HG03442 (cell line): ENCODE results near the gene CGB1.
"Not testable (repeated sequence)": the region's sequence is repeated elsewhere in the genome, so short reads cannot be mapped to it uniquely, and the experiment has no call there.

ENCODE experiments used
- ATAC-seq: cut with Tn5 transposase; IDR thresholded peaks from one replicate; pipeline ENCODE4 v1.9.1; 2021; ENCODE audit warnings: mild to moderate bottlenecking, moderate library complexity; ENCODE audit not compliant: unreplicated experiment

The CGB1 gene

GRCh38 chr19:49036815-49037214 is at the start of gene CGB1:
TSS of gene CGB1 (minus strand) at chr19:49036895. CDS start at chr19:49036711, 184 bp downstream.
- ATAC-seq: not testable (repeated sequence)

GRCh38 chr19:49086296-49086695 is 49.6 kb upstream of the CGB1 start:
- no peak for ATAC-seq

DNA sequence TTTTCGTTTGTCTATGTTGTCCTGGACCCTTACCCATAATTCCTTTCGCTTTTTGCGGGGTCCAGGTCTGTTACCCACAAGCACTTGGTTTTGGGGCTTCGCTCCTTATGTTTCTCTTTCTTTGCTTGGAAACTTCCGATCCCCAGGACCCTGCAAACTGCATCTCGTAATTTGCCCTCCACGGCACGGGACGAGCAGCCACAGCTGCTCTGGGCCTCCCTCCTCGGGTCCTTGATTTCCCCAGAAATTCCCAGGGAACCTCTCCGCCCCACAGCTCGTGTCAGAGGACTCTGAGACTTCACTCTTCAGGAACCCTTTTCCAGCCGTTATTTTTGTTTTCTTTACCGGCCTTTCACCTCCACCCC is 49.2 kb upstream of the CGB1 start:
- no peak for ATAC-seq

DNA sequence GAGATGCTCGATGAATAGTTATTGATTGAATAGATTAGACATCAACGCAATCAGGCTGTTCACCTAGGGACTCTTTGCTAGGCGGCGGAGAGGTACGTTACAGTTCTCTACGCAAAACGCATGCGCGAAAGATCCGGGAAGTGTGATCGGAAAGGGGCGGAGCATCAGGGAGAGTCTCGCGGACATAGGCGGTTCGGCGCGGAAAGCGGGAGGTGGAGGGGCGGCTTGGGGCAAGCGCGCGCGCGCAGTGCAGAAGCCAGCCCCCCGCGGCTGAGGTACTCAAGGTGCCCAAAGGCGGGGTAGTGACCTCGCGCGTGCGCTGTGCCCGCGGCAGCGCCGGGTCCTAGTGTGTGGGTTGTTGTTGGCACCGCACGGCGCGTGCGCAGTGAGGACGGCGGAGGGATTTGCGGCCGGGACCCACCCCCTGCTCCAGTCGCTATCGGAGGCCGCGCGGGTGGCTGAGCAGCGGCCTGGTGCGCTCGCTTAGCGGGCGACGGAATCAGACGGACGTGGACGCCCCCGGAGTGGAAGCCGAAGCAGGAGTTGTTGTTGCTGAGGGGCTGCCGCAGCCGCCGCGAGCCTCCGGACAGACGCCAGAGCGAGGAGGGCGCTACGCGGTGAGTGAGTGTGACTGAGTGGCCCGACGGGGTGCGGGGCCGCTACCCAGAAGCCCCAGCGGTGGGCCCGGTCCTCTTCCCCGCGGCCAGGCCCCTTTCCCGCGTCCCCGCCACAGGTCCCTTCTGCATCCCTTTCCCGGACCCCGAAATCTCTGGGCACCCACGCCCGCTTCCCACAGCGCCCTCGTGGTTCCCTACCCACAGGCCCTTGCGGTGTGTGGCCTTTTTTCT is 48.5 kb upstream of the CGB1 start, which contains the start of gene SNRNP70:
Gene SNRNP70, plus strand, starts transcription at position 432 of the 848 bp plus-strand sequence. CDS start 964 bp downstream, outside the sequence.
- ATAC-seq: peak; percentile 84

DNA sequence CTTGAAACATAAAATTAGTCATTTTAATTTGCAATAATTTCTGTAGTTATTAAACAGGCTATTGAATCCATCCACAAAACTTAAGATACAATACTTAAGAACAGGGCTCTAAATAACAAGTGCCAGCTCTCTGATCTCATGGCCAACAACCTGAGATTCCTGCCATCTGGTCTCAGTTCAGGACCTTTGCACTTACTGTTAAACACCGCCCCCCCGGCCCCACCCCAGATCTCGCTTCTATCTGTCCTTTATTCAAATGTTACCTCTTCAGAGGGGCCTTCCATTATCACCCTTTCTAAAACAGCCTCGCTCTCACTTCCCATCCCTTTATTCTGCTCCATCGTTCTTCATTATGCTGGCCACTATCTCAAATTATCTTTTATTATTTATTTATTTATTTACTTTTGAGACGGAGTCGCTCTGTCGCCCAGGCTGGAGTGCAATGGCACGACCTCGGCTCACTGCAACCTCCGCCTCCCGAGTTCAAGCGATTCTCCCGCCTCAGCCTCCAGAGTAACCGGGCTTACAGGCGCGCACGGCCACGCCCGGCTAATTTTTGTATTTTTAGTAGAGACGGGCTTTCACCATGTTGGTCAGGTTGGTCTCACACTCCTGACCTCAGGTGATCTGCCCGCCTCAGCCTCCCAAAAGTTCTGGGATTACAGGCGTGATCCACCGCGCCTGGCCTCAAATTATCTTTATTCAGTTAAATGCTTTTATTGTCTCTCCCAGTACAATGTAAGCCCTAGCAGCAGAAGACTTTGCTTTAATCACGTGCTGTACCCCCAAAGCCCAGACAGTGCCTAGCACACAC is 47.7 kb upstream of the CGB1 start:
- ATAC-seq: no peak

GRCh38 chr19:49081273-49081672 is 44.6 kb upstream of the CGB1 start:
- no peak for ATAC-seq

- no peak for ATAC-seq
These were observed 43.7 kb upstream of the CGB1 start for GRCh38 chr19:49080392-49080791.

DNA sequence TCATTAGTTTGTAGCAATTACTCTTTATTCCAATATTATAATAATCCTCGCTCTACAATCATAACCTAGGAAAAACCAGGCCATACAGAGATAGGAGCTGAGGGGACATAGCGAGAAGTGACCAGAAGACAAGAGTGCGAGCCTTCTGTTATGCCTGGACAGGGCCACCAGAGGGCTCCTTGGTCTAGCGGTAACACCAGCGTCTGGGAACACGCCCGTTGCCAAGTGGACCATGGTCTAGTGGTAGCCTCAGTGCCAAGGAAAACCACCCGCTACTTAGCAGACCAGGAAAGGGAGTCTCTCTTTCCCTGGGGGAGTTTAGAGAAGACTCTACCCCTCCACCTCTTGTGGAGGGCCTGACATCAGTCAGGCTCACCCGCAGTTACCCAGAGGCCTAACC is 38.2 kb upstream of the CGB1 start:
- not testable (repeated sequence) for ATAC-seq

GRCh38 chr19:49073514-49074378 is 37.1 kb upstream of the CGB1 start:
- no peak for ATAC-seq

GRCh38 chr19:49071860-49072547 is 35.3 kb upstream of the CGB1 start:
- ATAC-seq: no peak

- ATAC-seq: no peak
These were observed 33.7 kb upstream of the CGB1 start for GRCh38 chr19:49070416-49070815.

- no peak for ATAC-seq
These were observed 32.3 kb upstream of the CGB1 start for GRCh38 chr19:49069026-49069425.

DNA sequence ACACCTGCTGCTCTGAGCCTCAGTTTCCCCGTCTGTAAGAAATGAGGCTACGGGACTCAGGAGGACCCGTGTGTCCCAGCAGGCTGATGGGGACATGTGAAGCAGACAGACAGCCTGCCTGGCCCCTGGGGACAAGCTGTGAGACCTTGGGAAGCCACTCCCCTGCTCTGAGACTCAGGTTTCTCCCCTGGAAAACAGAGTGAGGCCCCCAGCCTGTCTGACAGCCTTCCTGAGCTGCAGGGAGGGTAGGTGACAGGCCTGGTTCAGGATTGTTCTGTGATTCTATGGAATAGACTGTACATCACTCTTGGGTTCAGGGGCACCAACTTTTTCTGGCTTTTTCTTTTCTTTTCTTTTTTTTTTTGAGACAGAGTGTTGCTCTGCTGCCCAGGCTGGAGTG is 30.9 kb upstream of the CGB1 start:
- no peak for ATAC-seq

DNA sequence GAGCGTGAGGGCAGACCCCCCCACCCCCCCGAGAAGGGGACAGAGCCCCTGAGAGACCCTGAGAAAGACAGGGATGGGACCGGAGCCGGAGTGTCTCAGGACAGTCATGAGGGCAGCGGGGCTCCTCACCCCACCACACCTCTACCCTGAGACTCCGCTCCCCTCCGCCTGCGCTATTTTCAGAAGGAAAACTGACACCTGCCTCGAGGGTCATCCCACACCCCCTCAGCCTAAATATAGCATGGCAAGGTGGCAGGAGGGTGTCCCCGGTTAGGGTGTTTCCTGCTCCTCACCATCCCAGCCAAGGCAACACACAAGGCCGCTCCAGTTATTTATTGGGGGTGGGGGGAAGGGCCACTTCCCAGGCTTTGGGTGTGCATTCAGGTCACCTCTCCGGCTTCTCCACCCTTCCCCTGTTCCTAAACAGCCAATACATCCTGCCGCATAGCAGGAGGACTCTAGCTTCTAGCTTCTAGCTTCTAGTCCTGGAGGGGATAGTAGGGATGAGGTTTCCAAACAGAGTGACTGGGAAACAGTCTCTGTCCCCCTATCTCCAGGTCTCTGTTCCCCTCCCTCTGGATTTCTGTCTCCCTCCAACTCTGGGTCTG is 29.3 kb upstream of the CGB1 start:
- no peak for ATAC-seq

GRCh38 chr19:49064768-49065611 is 28.3 kb upstream of the CGB1 start, which contains the start of gene NTF4:
TSS of gene NTF4 (minus strand) at chr19:49064818. CDS start at chr19:49061997, 2,821 bp downstream.
- ATAC-seq: no peak

- no peak for ATAC-seq
These were observed 27.4 kb upstream of the CGB1 start for GRCh38 chr19:49064029-49064629.

GRCh38 chr19:49061445-49061844 is 24.8 kb upstream of the CGB1 start:
- ATAC-seq: no peak

DNA sequence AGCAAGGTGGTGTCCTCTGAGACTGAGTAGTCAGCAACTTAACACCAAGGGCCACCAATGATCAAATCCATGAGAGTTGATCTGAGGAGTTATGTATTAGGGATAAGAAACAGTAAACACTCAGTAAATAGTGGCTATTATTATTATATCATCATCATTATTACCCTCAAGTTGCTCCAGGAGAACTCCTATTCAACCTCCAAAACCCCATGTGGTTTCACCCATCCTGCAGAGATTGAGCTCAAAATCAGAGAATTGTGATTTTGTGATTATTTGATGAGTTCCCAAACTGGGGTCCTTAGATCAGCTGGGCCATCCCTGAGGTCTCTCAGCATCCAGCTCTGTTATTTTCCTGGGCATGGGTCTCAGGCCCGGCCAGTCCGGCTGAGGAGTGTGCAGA is 24.3 kb upstream of the CGB1 start:
- no peak for ATAC-seq

- ATAC-seq: no peak
These were observed 22.4 kb upstream of the CGB1 start for GRCh38 chr19:49059053-49059452.
